Fibroblast of lung (primary cell): ENCODE measurements around the gene CCNG2. TPM values are rescaled to one million over a fixed set of nuclear protein-coding genes. Genes with fewer than 3 reads are reported as not detected.

Experiments used
- DNase-seq, 2 donors: peaks; one replicate each; pipeline versions ENCODE4 v3.0.0 to v3.0.0-alpha.2; 2010; ENCODE audit warnings: low read depth in 2 of 2
- H2AFZ ChIP-seq: 2 replicates; pipeline ENCODE4 v1.5.1; 2012; ENCODE audit warnings: low read length, control low read depth, inconsistent platforms
- H3K27ac ChIP-seq: 2 replicates; pipeline ENCODE4 v1.5.1; 2011; ENCODE audit warnings: low read length, control low read depth; ENCODE audit not compliant: insufficient read depth
- H3K27me3 ChIP-seq: 2 replicates; pipeline ENCODE4 v1.5.1; 2011; ENCODE audit warnings: mild to moderate bottlenecking, low read length; ENCODE audit not compliant: control insufficient read depth, insufficient read depth
- H3K36me3 ChIP-seq: 2 replicates; pipeline ENCODE4 v1.5.1; 2011; ENCODE audit warnings: low read length; ENCODE audit not compliant: control insufficient read depth, insufficient read depth
- H3K4me1 ChIP-seq: 2 replicates; pipeline ENCODE4 v1.5.1; 2011; ENCODE audit warnings: low read length; ENCODE audit not compliant: control insufficient read depth, insufficient read depth; ENCODE audit errors: extremely low read depth
- H3K4me2 ChIP-seq: 2 replicates; pipeline ENCODE4 v1.5.1; 2011; ENCODE audit warnings: low read length, control low read depth; ENCODE audit not compliant: insufficient read depth; ENCODE audit errors: extremely low read depth
- H3K4me3 ChIP-seq, 4 experiments: fragments of 200-600 bp in 1 of 4; sonication (generic) in 1 of 4; replicated peaks in 1 of 4; 2 replicates each; pipeline ENCODE4 v1.5.1; 2011 to 2016; ENCODE audit warnings: low read length in 4 of 4, low read depth in 3 of 4, mild to moderate bottlenecking in 3 of 4, control low read depth in 2 of 4, inconsistent platforms in 1 of 4, mixed read lengths in 1 of 4; ENCODE audit not compliant: insufficient read depth in 1 of 4; ENCODE audit errors: control extremely low read depth in 1 of 4
- H3K79me2 ChIP-seq: 2 replicates; pipeline ENCODE4 v1.5.1; 2012; ENCODE audit warnings: mild to moderate bottlenecking, low read length, inconsistent platforms; ENCODE audit not compliant: control insufficient read depth, insufficient read depth
- H3K9ac ChIP-seq: 2 replicates; pipeline ENCODE4 v1.5.1; 2011; ENCODE audit warnings: mild to moderate bottlenecking, low read length, control low read depth; ENCODE audit not compliant: insufficient read depth
- H3K9me3 ChIP-seq: 2 replicates; pipeline ENCODE4 v1.5.1; 2012; ENCODE audit warnings: low read depth, low read length; ENCODE audit not compliant: control insufficient read depth, insufficient read depth
- H4K20me1 ChIP-seq: 2 replicates; pipeline ENCODE4 v1.5.1; 2011; ENCODE audit warnings: low read length; ENCODE audit not compliant: control insufficient read depth, insufficient read depth; ENCODE audit errors: extremely low read depth
- CTCF ChIP-seq, 2 donors: IDR thresholded peaks in 1 of 2; conservative IDR thresholded peaks in 1 of 2; 1 replicate in 1 of 2; 2 replicates in 1 of 2; pipeline ENCODE4 v1.5.1; 2011 to 2012; ENCODE audit warnings: low read length in 2 of 2, control low read depth in 1 of 2, inconsistent platforms in 1 of 2, low read depth in 1 of 2, mild to moderate bottlenecking in 1 of 2
- EZH2 ChIP-seq: IDR thresholded peaks from 2 replicates; pipeline ENCODE4 v1.5.1; 2012; ENCODE audit warnings: low read length, control low read depth, mild to moderate bottlenecking; ENCODE audit errors: missing control alignments
- polyA plus RNA-seq, 2 donors: library from polyadenylated mRNA; depleted of rRNA in 1 of 2; stranded (reverse) in 1 of 2; unstranded in 1 of 2; fragments of >200 nt; gene quantifications; 2 replicates each; pipeline ENCODE4 v1.2.1, GENCODE V29; 2011 to 2012; ENCODE audit warnings: missing spikeins in 1 of 2
- total RNA-seq: library from RNA; depleted of rRNA; stranded (reverse); fragments of >200 nt; gene quantifications from 2 replicates; pipeline ENCODE4 v1.2.1, GENCODE V29; 2014

The CCNG2 gene
- total and polyA plus RNA-seq, 2 donors (not counting 1 experiment from before 2014, with no cell fraction given): 20.1 to 30.3 TPM

GRCh38 chr4:77181720-77182119, 24.7 kb downstream of the CCNG2 start:
- H3K27me3 ChIP-seq: peaks cover 28% of the 10 kb centered on the region

GRCh38 chr4:77183777-77184420, 26.9 kb downstream of the CCNG2 start:
- TF ChIP-seq CTCF (conservative IDR thresholded peaks at IDR 0.05 in 1 of 2, IDR thresholded peaks at IDR 0.05 in 1 of 2; ENCODE audit: low read depth in 1 of 2, low read length in 2 of 2) (no peak), EZH2 (no peak)

More at GRCh38 chr4:77181720-77182119, 24.7 kb downstream of the CCNG2 start:
- H3K36me3 ChIP-seq: no peaks in the 10 kb centered on the region
- no peak overlapping the region for H3K9ac ChIP-seq
- no peak overlapping the region for H3K4me2 ChIP-seq
- H3K4me1 ChIP-seq: no peaks in the 10 kb centered on the region
- no peaks in the 10 kb centered on the region for H3K9me3 ChIP-seq
- no peaks in the 10 kb centered on the region for H3K79me2 ChIP-seq
- no peaks in the 10 kb centered on the region for H4K20me1 ChIP-seq
- no peak overlapping the region for H3K4me3 ChIP-seq
- no peak overlapping the region for H2AFZ ChIP-seq
- TF ChIP-seq EZH2 (no peak), CTCF (conservative IDR thresholded peaks at IDR 0.05 in 1 of 2, IDR thresholded peaks at IDR 0.05 in 1 of 2; ENCODE audit: low read depth in 1 of 2, low read length in 2 of 2) (no peak)
- H3K27ac ChIP-seq: no peak overlapping the region
- no peak for DNase-seq

GRCh38 chr4:77184974-77185373, 28.0 kb downstream of the CCNG2 start:
- Histone ChIP-seq H4K20me1 (no peaks in the 10 kb centered on the region), H3K9ac (no peak overlapping the region), H3K27me3 (peaks cover 13% of the 10 kb centered on the region), H3K4me2 (no peak overlapping the region), H3K4me1 (no peaks in the 10 kb centered on the region), H3K9me3 (no peaks in the 10 kb centered on the region), H3K27ac (no peak overlapping the region), H3K79me2 (no peaks in the 10 kb centered on the region), H2AFZ (no peak overlapping the region), H3K4me3 (no peak overlapping the region), H3K36me3 (no peaks in the 10 kb centered on the region)
- DNase-seq: no peak
- no peak for TF ChIP-seq EZH2
- TF ChIP-seq CTCF (conservative IDR thresholded peaks at IDR 0.05 in 1 of 2, IDR thresholded peaks at IDR 0.05 in 1 of 2; ENCODE audit: low read depth in 1 of 2, low read length in 2 of 2): no peak

More at GRCh38 chr4:77183777-77184420, 26.9 kb downstream of the CCNG2 start:
- no peaks in the 10 kb centered on the region for H3K9me3 ChIP-seq
- no peak overlapping the region for H3K4me2 ChIP-seq
- H3K27me3 ChIP-seq: peaks cover 13% of the 10 kb centered on the region
- no peak overlapping the region for H2AFZ ChIP-seq
- no peaks in the 10 kb centered on the region for H3K79me2 ChIP-seq
- no peaks in the 10 kb centered on the region for H4K20me1 ChIP-seq
- no peak overlapping the region for H3K4me3 ChIP-seq
- no peak for DNase-seq
- H3K36me3 ChIP-seq: no peaks in the 10 kb centered on the region
- no peaks in the 10 kb centered on the region for H3K4me1 ChIP-seq
- H3K27ac ChIP-seq: no peak overlapping the region
- no peak overlapping the region for H3K9ac ChIP-seq
